Measurements from ENCODE around the gene NEGR1.

Gene NEGR1

DNA sequence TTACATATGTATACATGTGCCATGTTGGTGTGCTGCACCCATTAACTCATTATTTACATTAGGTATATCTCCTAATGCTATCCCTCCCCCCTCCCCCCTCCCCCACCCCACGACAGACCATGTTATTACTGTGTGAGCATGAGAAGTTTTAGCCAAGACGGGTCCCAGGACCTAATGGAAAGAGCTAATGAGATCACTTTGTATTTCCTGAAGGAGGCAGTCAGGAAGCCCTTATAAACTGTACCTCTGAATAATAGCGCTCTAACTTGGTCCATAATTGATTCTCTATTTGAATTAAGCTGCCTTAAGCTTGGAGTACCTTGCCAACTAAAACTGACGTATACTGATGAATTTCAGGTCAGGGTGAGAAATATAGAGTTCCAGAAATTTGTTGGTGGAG is 4.1 kb upstream of the NEGR1 start:
- no peak overlapping the region for H3K4me3 ChIP-seq (ENCODE audit: low read depth, low read length)
- no peak for DNase-seq (ENCODE audit: low read depth)
- in situ Hi-C loops (cut with HindIII; ENCODE audit: low sequenced_read_pairs): no loop called here
- no peak for TF ChIP-seq CTCF (IDR thresholded peaks at IDR 0.05; ENCODE audit: low read depth, low read length, missing control alignments)

DNA sequence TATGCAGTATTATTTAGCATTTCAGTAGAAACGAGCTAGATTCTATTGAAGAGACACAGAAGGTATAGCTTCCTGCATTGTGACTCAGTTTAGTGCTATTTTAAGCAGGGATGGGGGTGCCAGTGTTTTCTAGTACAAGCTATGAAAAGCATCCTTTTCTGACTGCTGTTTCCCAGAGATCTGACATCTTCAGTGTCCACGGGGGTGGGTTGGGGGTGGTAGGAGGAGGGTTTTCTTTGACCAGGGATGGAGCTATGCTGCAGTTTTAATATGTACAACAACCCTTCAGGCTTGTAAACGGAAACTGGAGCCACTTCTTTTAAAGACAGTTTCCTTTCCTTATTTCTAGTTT is 2.7 kb upstream of the NEGR1 start:
- in situ Hi-C loops (cut with HindIII; ENCODE audit: low sequenced_read_pairs): no loop called here
- no peak for TF ChIP-seq CTCF (IDR thresholded peaks at IDR 0.05; ENCODE audit: low read depth, low read length, missing control alignments)

DNA sequence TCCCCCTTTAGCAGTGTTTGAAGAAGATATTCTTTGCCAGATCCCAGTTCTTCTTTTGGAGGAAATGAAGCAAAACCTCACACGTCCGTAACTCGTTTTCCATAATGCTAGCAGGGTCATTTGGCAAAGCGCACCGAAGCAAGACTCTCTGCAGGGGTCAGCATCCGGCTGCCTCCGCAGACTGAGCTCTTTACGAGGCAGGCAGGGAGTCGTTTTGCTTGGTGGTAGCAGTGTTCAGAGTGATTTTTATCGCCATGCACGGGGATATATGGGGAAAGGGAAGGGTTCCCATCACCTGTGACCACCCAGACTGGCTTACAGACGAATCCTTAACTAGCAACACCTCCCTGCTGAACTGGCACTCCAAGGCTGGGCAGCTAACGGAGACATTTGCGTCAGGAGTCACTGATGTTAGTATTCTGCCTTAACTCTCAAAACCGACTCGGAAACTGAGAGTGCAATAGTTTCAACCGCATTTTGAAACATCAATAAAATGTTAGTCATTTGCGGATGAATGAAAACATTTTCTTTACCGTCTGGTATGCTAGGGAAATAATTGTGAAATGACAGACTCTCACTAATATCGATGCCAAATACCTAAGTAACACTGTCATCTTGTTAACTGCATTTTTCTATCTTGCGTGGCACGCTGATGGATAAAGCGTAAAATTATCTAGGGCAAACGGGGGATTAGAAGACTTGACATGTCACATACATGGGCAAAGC is 2.2 kb upstream of the NEGR1 start:
- TF ChIP-seq CTCF (IDR thresholded peaks at IDR 0.05; ENCODE audit: low read depth, low read length, missing control alignments): no peak
- in situ Hi-C loops (cut with HindIII; ENCODE audit: low sequenced_read_pairs): no loop called here
- DNase-seq (ENCODE audit: low read depth): peak; percentile 72
- H3K4me3 ChIP-seq (ENCODE audit: low read depth, low read length): peak overlapping the region; percentile 68

More for the DNA sequence above, 2.7 kb upstream of the NEGR1 start:
- peak overlapping the region; percentile 68 for H3K4me3 ChIP-seq (ENCODE audit: low read depth, low read length)
- DNase-seq (ENCODE audit: low read depth): peak; percentile 55

DNA sequence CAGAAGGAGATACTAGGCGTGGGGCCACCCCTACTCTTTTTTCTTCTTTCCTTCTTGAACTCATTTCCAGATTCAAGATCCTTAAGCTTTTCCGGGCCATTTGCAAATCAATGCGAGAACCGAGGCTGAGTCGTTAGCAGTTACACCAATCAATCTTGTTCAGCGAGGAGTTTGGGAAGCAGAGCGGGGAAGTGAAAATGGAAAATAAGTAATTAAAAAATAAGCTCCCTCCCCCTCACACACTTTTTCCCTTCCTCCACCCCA is 1.7 kb upstream of the NEGR1 start:
- TF ChIP-seq CTCF (IDR thresholded peaks at IDR 0.05; ENCODE audit: low read depth, low read length, missing control alignments): no peak
- DNase-seq (ENCODE audit: low read depth): no peak
- in situ Hi-C loops (cut with HindIII; ENCODE audit: low sequenced_read_pairs): no loop called here
- H3K4me3 ChIP-seq (ENCODE audit: low read depth, low read length): peak overlapping the region; percentile 68

GRCh38 chr1:72283307-72284083 is 1.2 kb upstream of the NEGR1 start:
- DNase-seq (ENCODE audit: low read depth): peak; percentile 38
- TF ChIP-seq CTCF (IDR thresholded peaks at IDR 0.05; ENCODE audit: low read depth, low read length, missing control alignments): no peak
- in situ Hi-C loops (cut with HindIII; ENCODE audit: low sequenced_read_pairs): no loop called here
- peak overlapping the region; percentile 68 for H3K4me3 ChIP-seq (ENCODE audit: low read depth, low read length)

DNA sequence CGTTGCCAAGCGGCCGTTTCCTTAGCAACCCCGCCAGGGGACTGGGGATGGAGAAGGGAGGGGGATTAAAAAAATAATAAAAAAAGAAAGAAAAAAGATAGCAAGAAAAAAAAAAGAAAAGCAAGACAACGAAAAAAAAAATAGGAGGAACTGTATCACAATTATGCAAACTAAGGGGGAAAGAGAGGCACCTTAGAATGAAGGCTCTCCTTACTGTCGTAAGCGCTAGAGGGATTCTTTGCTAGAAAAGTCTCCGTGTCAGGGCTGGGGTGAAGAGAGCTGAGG is 625 bp upstream of the NEGR1 start:
- no peak for TF ChIP-seq CTCF (IDR thresholded peaks at IDR 0.05; ENCODE audit: low read depth, low read length, missing control alignments)
- no peak for DNase-seq (ENCODE audit: low read depth)
- peak overlapping the region; percentile 68 for H3K4me3 ChIP-seq (ENCODE audit: low read depth, low read length)
- in situ Hi-C loops (cut with HindIII; ENCODE audit: low sequenced_read_pairs): no loop called here
